Fibroblast of lung (primary cell): ENCODE results near the gene KCNQ1OT1. TPM values are rescaled to one million over a fixed set of nuclear protein-coding genes. Genes with fewer than 3 reads are reported as not detected.

Experiments
- DNase-seq, 2 donors: peaks; one replicate each; pipeline versions ENCODE4 v3.0.0 to v3.0.0-alpha.2; 2010; ENCODE audit warnings: low read depth in 2 of 2
- H2AFZ ChIP-seq: 2 replicates; pipeline ENCODE4 v1.5.1; 2012; ENCODE audit warnings: low read length, control low read depth, inconsistent platforms
- H3K27ac ChIP-seq: 2 replicates; pipeline ENCODE4 v1.5.1; 2011; ENCODE audit warnings: low read length, control low read depth; ENCODE audit not compliant: insufficient read depth
- H3K27me3 ChIP-seq: 2 replicates; pipeline ENCODE4 v1.5.1; 2011; ENCODE audit warnings: mild to moderate bottlenecking, low read length; ENCODE audit not compliant: control insufficient read depth, insufficient read depth
- H3K36me3 ChIP-seq: 2 replicates; pipeline ENCODE4 v1.5.1; 2011; ENCODE audit warnings: low read length; ENCODE audit not compliant: control insufficient read depth, insufficient read depth
- H3K4me1 ChIP-seq: 2 replicates; pipeline ENCODE4 v1.5.1; 2011; ENCODE audit warnings: low read length; ENCODE audit not compliant: control insufficient read depth, insufficient read depth; ENCODE audit errors: extremely low read depth
- H3K4me2 ChIP-seq: 2 replicates; pipeline ENCODE4 v1.5.1; 2011; ENCODE audit warnings: low read length, control low read depth; ENCODE audit not compliant: insufficient read depth; ENCODE audit errors: extremely low read depth
- H3K4me3 ChIP-seq, 4 experiments: fragments of 200-600 bp in 1 of 4; sonication (generic) in 1 of 4; replicated peaks in 1 of 4; 2 replicates each; pipeline ENCODE4 v1.5.1; 2011 to 2016; ENCODE audit warnings: low read length in 4 of 4, low read depth in 3 of 4, mild to moderate bottlenecking in 3 of 4, control low read depth in 2 of 4, inconsistent platforms in 1 of 4, mixed read lengths in 1 of 4; ENCODE audit not compliant: insufficient read depth in 1 of 4; ENCODE audit errors: control extremely low read depth in 1 of 4
- H3K79me2 ChIP-seq: 2 replicates; pipeline ENCODE4 v1.5.1; 2012; ENCODE audit warnings: mild to moderate bottlenecking, low read length, inconsistent platforms; ENCODE audit not compliant: control insufficient read depth, insufficient read depth
- H3K9ac ChIP-seq: 2 replicates; pipeline ENCODE4 v1.5.1; 2011; ENCODE audit warnings: mild to moderate bottlenecking, low read length, control low read depth; ENCODE audit not compliant: insufficient read depth
- H3K9me3 ChIP-seq: 2 replicates; pipeline ENCODE4 v1.5.1; 2012; ENCODE audit warnings: low read depth, low read length; ENCODE audit not compliant: control insufficient read depth, insufficient read depth
- H4K20me1 ChIP-seq: 2 replicates; pipeline ENCODE4 v1.5.1; 2011; ENCODE audit warnings: low read length; ENCODE audit not compliant: control insufficient read depth, insufficient read depth; ENCODE audit errors: extremely low read depth
- EZH2 ChIP-seq: IDR thresholded peaks from 2 replicates; pipeline ENCODE4 v1.5.1; 2012; ENCODE audit warnings: low read length, control low read depth, mild to moderate bottlenecking; ENCODE audit errors: missing control alignments
- polyA plus RNA-seq, 2 donors: library from polyadenylated mRNA; depleted of rRNA in 1 of 2; stranded (reverse) in 1 of 2; unstranded in 1 of 2; fragments of >200 nt; gene quantifications; 2 replicates each; pipeline ENCODE4 v1.2.1, GENCODE V29; 2011 to 2012; ENCODE audit warnings: missing spikeins in 1 of 2
- total RNA-seq: library from RNA; depleted of rRNA; stranded (reverse); fragments of >200 nt; gene quantifications from 2 replicates; pipeline ENCODE4 v1.2.1, GENCODE V29; 2014
- TF ChIP-seq, protein P1 (sequence below), 2 donors: IDR thresholded peaks in 1 of 2; conservative IDR thresholded peaks in 1 of 2; 1 replicate in 1 of 2; 2 replicates in 1 of 2; pipeline ENCODE4 v1.5.1; 2011 to 2012; ENCODE audit warnings: low read length in 2 of 2, control low read depth in 1 of 2, inconsistent platforms in 1 of 2, low read depth in 1 of 2, mild to moderate bottlenecking in 1 of 2

Gene KCNQ1OT1
- total and polyA plus RNA-seq, 2 donors (not counting 1 experiment from before 2014, with no cell fraction given): 0.11 to 1.8 TPM

DNA sequence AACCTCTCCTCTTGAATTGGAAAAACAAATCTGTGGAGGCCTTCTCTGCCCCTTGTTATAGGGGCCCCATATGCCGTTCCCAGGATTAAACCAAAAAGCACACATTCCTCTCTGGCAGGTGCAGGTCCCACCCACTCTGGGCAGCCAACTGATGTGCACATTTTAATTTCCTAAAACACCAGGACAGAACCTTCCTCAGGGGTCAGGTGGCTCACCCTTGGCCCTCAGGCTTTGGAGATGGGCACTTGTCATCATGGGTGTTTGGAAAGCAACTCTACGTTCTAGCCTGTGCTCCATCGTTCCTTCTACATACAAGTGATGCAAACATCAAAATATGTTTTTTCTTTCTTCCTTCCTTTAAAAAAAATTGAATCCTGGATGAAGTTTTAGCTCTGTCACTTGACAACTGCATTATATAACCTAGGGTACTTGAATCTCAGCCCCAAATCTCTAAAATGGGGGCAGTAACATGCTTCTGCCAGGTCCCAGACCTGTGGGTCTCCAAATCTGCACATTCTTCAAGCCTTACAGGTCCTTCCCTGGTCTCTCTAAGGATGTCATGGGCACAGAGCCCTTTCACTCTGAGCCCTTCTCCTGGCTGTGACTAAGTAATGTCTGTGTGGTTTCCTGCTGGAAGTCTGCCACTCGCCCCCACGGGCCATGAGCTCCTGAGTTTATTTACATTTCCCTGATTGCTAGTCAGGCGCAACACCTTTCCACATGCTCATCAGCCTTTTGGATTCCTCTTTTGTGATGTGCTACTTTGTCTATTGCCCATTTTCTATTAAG is 43.8 kb downstream of the KCNQ1OT1 start:
- no peaks in the 10 kb centered on the region for H3K36me3 ChIP-seq
- TF ChIP-seq EZH2: no peak
- TF ChIP-seq, protein P1, sequence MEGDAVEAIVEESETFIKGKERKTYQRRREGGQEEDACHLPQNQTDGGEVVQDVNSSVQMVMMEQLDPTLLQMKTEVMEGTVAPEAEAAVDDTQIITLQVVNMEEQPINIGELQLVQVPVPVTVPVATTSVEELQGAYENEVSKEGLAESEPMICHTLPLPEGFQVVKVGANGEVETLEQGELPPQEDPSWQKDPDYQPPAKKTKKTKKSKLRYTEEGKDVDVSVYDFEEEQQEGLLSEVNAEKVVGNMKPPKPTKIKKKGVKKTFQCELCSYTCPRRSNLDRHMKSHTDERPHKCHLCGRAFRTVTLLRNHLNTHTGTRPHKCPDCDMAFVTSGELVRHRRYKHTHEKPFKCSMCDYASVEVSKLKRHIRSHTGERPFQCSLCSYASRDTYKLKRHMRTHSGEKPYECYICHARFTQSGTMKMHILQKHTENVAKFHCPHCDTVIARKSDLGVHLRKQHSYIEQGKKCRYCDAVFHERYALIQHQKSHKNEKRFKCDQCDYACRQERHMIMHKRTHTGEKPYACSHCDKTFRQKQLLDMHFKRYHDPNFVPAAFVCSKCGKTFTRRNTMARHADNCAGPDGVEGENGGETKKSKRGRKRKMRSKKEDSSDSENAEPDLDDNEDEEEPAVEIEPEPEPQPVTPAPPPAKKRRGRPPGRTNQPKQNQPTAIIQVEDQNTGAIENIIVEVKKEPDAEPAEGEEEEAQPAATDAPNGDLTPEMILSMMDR (conservative IDR thresholded peaks at IDR 0.05 in 1 of 2, IDR thresholded peaks at IDR 0.05 in 1 of 2; ENCODE audit: low read depth in 1 of 2, low read length in 2 of 2): no peak
- no peaks in the 10 kb centered on the region for H3K4me1 ChIP-seq
- H3K79me2 ChIP-seq: no peaks in the 10 kb centered on the region
- no peaks in the 10 kb centered on the region for H4K20me1 ChIP-seq
- no peak overlapping the region for H3K4me3 ChIP-seq
- H2AFZ ChIP-seq: no peak overlapping the region
- H3K27me3 ChIP-seq: no peaks in the 10 kb centered on the region
- no peak overlapping the region for H3K9ac ChIP-seq
- no peak overlapping the region for H3K4me2 ChIP-seq
- no peak overlapping the region for H3K27ac ChIP-seq
- DNase-seq: peak; percentile 15 to 89
- H3K9me3 ChIP-seq: no peaks in the 10 kb centered on the region

DNA sequence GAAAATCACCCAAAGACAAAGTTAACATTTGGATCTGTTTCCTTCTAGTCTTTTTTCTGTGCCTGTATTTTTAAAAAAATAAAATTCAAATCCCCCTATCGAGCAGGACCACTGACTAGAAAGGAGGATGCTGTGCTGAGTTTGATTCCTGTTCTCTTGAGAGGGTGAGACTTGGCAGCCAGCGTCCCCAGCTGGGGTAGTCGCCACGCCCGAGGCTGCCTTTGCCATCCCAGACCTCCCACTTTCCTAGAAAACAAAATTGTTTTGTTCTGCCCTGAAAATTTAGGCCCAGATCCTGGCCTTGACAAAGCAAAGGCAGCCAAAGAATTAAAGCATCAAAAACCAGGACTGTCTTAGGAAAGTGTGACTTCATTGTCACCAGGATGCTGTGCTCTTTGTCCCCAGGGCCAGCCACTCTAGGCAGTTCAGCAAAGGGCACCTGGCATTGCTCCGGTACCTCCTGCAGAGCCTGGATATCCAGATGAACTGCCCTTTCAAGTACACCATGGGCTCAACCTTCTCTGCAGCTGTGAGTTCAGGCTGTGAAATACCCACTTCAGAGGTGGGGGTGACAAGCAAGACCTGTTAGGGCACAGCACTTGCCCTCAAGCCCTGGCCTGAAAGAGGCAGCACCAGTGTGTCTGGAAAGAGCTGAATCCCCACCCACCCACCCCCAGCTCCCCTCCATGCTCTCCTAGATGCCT is 44.6 kb downstream of the KCNQ1OT1 start:
- Histone ChIP-seq H3K4me3 (no peak overlapping the region), H3K4me1 (no peaks in the 10 kb centered on the region), H3K4me2 (no peak overlapping the region), H3K9me3 (no peaks in the 10 kb centered on the region), H3K79me2 (no peaks in the 10 kb centered on the region), H3K27ac (no peak overlapping the region), H2AFZ (no peak overlapping the region), H3K36me3 (no peaks in the 10 kb centered on the region), H4K20me1 (no peaks in the 10 kb centered on the region), H3K27me3 (no peaks in the 10 kb centered on the region), H3K9ac (no peak overlapping the region)
- no peak for DNase-seq
- TF ChIP-seq, protein P1 (conservative IDR thresholded peaks at IDR 0.05 in 1 of 2, IDR thresholded peaks at IDR 0.05 in 1 of 2; ENCODE audit: low read depth in 1 of 2, low read length in 2 of 2): no peak
- no peak for TF ChIP-seq EZH2

DNA sequence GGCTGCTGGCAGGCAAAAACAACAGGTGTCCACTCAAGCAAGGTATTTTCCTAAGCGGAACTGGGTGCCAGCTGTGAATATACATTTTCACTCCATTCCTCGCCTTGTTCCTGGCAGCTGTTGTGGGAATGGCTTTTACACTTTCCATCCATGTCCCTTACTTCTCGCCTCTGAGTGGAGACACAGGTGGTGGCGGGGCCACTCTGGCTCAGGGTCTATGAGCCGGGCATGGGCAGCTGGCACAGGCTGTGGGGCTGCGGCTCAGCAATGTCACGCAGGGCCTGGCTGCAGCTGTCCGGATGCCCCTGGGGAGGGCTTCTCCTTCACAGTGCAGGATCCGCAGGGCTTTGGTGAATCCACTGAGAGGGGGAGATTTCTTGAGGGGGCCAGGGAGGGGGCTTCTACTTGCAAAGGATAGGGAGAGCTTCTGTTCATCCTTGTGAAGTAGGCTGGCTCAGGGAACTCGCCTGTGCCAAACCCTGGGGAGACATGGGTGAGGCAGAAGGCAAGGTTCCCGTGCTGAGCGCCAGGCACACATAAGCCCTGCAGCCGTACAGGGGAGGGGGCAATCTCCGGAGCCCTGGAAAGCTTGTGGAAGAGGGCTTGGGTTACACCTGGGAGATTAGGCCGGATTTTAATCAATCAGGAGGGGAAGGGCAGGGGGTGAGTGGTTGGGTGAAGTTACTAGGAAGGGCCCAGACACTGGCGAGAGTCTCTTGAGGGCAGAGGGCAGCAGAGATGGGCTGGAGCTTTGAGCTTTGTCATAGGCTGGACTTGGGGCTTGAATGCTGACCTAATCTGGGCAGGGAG is 45.7 kb downstream of the KCNQ1OT1 start:
- no peak overlapping the region for H3K4me3 ChIP-seq
- no peaks in the 10 kb centered on the region for H4K20me1 ChIP-seq
- no peaks in the 10 kb centered on the region for H3K9me3 ChIP-seq
- H2AFZ ChIP-seq: no peak overlapping the region
- H3K79me2 ChIP-seq: no peaks in the 10 kb centered on the region
- H3K27ac ChIP-seq: no peak overlapping the region
- no peak overlapping the region for H3K9ac ChIP-seq
- TF ChIP-seq, protein P1 (conservative IDR thresholded peaks at IDR 0.05 in 1 of 2, IDR thresholded peaks at IDR 0.05 in 1 of 2; ENCODE audit: low read depth in 1 of 2, low read length in 2 of 2): no peak
- TF ChIP-seq EZH2: no peak
- H3K27me3 ChIP-seq: no peaks in the 10 kb centered on the region
- H3K4me1 ChIP-seq: no peaks in the 10 kb centered on the region
- H3K4me2 ChIP-seq: no peak overlapping the region
- no peaks in the 10 kb centered on the region for H3K36me3 ChIP-seq
- no peak for DNase-seq
